NCI-H2227 (cell line): ENCODE measurements around the gene CHRNB2.

Source experiments
- DNase-seq: peaks from one replicate; lab custom pipeline; 2025; ENCODE audit not compliant: unreplicated experiment; lab: John Stamatoyannopoulos, UW

Gene CHRNB2

GRCh38 chr1:154629061-154629674, 61.6 kb downstream of the CHRNB2 start:
- no peak for DNase-seq
